Measurements from ENCODE around the gene C2orf68.
"Not testable (repeated sequence)": the region's sequence is repeated elsewhere in the genome, so short reads cannot be mapped to it uniquely, and the experiment has no call there.

C2orf68 gene

GRCh38 chr2:85579266-85579935 is 32.5 kb downstream of the C2orf68 start:
- no peak for DNase-seq (ENCODE audit: low spot score)

GRCh38 chr2:85578243-85579180 is 33.4 kb downstream of the C2orf68 start:
- no peak for DNase-seq (ENCODE audit: low spot score)

GRCh38 chr2:85577386-85578242 is 34.3 kb downstream of the C2orf68 start, which contains the start of gene VAMP8:
VAMP8 (plus strand) TSS chr2:85577586; CDS start chr2:85577647, 61 bp downstream.
- DNase-seq (ENCODE audit: low spot score) = no peak

DNA sequence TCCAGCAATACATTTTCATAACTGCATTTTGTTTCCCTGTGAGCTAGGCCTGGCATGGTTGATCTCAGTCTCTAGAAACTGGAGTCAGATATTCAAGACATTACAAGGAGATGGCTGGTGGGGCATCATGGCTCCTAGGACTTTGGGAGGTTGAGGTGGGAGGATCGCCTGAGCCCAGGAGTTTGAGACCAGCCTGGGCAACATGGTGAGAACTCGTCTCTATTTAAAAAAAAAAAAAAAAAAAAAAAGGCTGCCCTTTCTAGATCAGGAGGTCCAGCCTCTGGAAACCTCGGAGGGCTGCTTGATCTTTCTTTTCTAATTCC is 34.8 kb downstream of the C2orf68 start:
- no peak for DNase-seq (ENCODE audit: low spot score)

GRCh38 chr2:85575739-85576138 is 36.1 kb downstream of the C2orf68 start:
- no peak for DNase-seq (ENCODE audit: low spot score)

DNA sequence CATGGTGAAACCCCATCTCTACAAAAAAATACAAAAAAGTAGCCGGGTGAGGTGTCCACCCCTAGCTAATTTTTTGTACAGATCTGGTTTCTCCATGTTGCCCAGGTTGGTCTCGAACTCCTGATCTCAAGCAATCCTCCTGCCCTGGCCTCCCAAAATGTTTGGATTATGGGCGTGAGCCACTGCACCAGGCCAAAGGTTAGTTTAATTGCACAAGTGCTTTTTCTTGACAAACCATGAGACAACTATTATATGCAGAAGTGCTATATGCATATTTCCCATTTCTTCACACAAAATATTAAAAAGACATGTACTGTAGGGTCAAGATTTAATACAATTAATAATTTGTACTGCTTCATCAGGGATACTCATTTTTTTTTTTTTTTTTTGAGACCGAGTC is 45.6 kb downstream of the C2orf68 start:
- DNase-seq (ENCODE audit: low spot score) = no peak

- DNase-seq (ENCODE audit: low spot score) = peak; percentile 48
Observed at GRCh38 chr2:85564144-85564563, 47.7 kb downstream of the C2orf68 start.

DNA sequence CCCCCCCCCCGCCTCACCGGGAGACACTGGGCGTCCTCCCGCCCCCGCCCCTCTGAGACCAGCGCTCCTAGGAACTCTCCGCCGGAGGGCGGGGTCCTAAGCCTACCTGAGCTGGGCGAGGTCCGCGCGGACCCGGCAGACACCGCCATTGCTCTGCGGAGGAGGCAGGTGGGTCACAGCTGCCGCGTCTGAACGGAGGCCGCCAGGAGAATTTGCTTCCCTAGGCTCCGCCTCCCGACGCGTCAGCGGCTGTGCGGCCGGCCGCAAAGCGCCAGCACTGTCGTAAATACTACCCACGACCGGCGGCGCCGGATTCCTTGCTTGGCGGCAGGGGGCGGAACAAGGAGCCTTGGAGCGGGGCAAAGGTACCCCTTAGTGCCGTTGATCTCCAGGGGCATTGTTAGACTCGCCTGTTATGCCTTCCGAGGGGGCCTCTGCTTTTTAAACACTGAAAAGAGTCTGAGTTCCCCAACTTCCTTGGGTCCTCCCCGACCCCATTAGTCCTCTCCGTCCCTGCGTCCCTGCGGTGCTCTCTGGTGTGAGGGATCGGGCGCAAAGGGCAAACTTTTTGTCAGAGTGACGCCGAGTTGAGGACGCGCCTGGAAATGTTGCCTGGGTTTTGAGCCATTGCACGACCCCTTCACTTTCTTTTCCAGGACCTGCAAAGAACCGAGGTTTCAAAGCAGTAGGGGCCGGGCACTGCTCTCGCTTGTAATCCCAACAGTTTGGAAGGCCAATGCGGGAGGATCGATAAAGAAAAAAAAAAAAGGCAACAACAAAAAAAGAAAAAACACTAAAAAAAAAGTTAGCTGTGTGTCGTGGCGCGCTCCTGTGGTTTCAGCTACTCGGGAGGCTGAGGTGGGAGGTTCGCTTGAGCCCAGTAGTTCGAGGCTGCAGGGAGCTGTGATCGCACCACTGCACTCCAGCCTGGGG is 50.3 kb downstream of the C2orf68 start, which contains the start of gene GGCX:
Gene GGCX, minus strand, starts transcription at position 214 of the 933 bp plus-strand sequence. Its CDS starts 65 bp downstream, at position 149.
- DNase-seq (ENCODE audit: low spot score) = peak; percentile 92

DNA sequence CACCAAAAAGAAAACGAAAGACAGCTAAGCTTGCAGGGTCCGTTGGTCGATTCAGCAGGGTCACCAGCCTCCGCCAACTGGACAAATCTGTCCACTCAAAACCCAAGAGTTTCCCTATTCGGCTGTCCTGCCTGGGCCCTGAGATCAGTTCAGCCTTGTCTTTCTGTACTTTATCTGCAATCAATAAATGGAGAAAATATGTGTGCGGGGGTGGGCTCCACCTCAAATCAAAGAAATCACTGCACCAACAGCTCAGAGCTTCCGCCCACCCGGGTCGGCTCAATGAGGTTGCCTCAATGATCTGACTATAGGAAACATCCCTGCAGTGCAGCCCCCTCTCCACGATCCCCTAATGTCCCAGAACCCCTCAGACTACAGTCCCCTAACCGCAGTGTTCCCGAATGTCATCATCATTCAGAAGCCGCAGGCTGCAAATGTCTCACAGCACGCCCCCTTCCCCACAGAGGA is 51.0 kb downstream of the C2orf68 start:
- no peak for DNase-seq (ENCODE audit: low spot score)

DNA sequence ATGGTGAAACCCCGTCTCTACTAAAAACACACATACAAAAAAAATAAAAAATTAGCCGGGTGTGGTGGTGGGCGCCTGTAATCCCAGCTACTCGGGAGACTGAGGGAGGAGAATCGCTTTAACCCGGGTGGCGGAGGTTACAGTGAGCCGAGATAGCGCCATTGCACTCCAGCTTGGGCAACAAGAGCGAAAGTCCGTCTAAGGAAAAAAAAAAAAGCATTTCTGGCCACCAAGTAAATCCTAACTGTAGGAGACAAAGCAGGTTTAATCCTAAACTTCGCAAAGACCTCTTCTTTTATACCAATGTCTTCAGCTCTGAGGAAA is 51.5 kb downstream of the C2orf68 start:
- not testable (repeated sequence) for DNase-seq (ENCODE audit: low spot score)

- no peak for DNase-seq (ENCODE audit: low spot score)
Observed at GRCh38 chr2:85558160-85558559, 53.7 kb downstream of the C2orf68 start.

GRCh38 chr2:85557130-85557529 is 54.7 kb downstream of the C2orf68 start:
- DNase-seq (ENCODE audit: low spot score) = no peak

Measured in pons (tissue), 1 donor.